Prostate gland (tissue), 2 donors: ENCODE data around the gene MTA1.

Source experiments
- CTCF ChIP-seq, 4 experiments: fragments of 200-600 bp in 2 of 4; fragments of 450-650 bp in 2 of 4; sonication (generic) in 2 of 4; IDR thresholded peaks; 1 replicate in 3 of 4; 2 replicates in 1 of 4; pipeline ENCODE4 v1.5.1; 2016 to 2019; ENCODE audit warnings: antibody characterized with exemption in 4 of 4, mild to moderate bottlenecking in 2 of 4, moderate library complexity in 2 of 4
- POLR2A ChIP-seq: fragments of 450-650 bp; IDR thresholded peaks from one replicate; pipeline ENCODE4 v1.6.1; 2016; ENCODE audit warnings: antibody characterized with exemption, mild to moderate bottlenecking

GRCh38 chr14:105503296-105503640 is 83.6 kb downstream of the MTA1 start:
- TF ChIP-seq CTCF (IDR thresholded peaks at IDR 0.05) (no peak), POLR2A (no peak)
